Immature natural killer cell (primary cell): ENCODE data around the gene UBAC1. TPM values are rescaled to one million over a fixed set of nuclear protein-coding genes. Genes with fewer than 3 reads are reported as not detected.
"Not testable (repeated sequence)": the region's sequence is repeated elsewhere in the genome, so short reads cannot be mapped to it uniquely, and the experiment has no call there.

Experiments
- DNase-seq, 3 donors: peaks; one replicate each; pipeline ENCODE4 v3.0.0; 2022; ENCODE audit warnings: mixed read lengths in 1 of 3
- H3K27ac Mint-ChIP-seq, 6 donors: one replicate each; pipeline ENCODE4 v1.8.0; 2020; ENCODE audit warnings: mixed read lengths in 6 of 6, mild to moderate bottlenecking in 5 of 6, inconsistent platforms in 4 of 6, moderate library complexity in 3 of 6
- H3K27me3 Mint-ChIP-seq, 3 donors: one replicate each; pipeline ENCODE4 v1.8.0; 2020 to 2021; ENCODE audit warnings: low read depth in 3 of 3, mild to moderate bottlenecking in 3 of 3, mixed read lengths in 3 of 3, moderate library complexity in 3 of 3, inconsistent platforms in 1 of 3
- H3K36me3 Mint-ChIP-seq, 3 donors: one replicate each; pipeline ENCODE4 v1.8.0; 2020; ENCODE audit warnings: mixed read lengths in 3 of 3, inconsistent platforms in 2 of 3, mild to moderate bottlenecking in 2 of 3
- H3K4me1 Mint-ChIP-seq, 2 donors: one replicate each; pipeline ENCODE4 v1.8.0; 2020; ENCODE audit warnings: inconsistent platforms in 2 of 2, mild to moderate bottlenecking in 2 of 2, mixed read lengths in 2 of 2, moderate library complexity in 1 of 2
- H3K4me3 Mint-ChIP-seq, 5 donors: one replicate each; pipeline ENCODE4 v1.8.0; 2020; ENCODE audit warnings: mild to moderate bottlenecking in 5 of 5, mixed read lengths in 5 of 5, inconsistent platforms in 3 of 5, moderate library complexity in 3 of 5
- H3K9me3 Mint-ChIP-seq, 6 donors: one replicate each; pipeline ENCODE4 v1.8.0; 2020; ENCODE audit warnings: mild to moderate bottlenecking in 6 of 6, mixed read lengths in 6 of 6, inconsistent platforms in 4 of 6, moderate library complexity in 3 of 6
- polyA plus RNA-seq, 3 donors: library from polyadenylated mRNA; unstranded; fragments of 300-500 nt; fragmentation: Illumina TruSeq; gene quantifications; one replicate each; pipeline ENCODE4 v1.2.3, GENCODE V29; 2021

Gene UBAC1
- polyA plus RNA-seq, 3 donors from 2014 or later, result 16.4 to 28.3 (median 17.7) TPM

DNA sequence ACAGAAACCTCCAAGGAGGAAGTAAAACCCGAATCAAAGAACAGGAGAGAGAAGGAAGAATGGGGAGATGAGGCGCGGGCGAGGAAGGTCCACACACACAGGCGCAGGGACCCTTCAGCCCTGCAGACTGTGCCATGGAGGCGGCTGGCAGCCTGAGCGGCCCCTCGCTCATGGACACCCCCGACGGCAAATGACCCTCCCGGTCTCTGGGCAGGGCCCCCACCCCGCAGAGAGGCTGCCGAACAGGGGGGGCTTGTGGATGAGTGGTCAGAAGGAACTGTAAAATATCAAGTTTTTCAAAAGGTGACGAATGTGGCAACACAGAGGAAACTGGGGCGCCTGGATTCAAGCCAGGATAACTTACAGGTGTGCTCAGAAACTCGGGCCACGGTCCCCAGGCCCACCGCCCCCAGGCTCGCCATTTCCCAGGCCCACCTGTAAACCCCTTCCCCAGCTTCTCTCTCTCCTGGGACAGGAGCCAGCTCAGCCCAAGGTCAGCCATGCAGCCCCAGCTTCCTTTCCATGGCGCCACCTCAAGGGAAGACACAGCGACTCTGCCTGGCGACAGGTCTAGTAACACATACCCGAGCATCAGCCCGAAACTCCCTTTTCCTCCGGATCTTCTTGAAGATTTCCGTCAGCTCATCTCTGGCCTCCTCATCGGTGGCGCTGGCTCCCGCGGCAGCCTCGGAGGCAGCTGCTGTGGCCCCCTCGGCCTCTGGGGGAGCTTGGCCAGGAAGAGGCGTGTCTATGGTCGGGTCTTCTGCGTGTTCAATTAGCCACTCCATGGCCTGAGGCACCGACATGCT lies 16.5 kb downstream of the UBAC1 start:
- Mint-ChIP-seq H3K27ac (no peak overlapping the region), H3K4me1 (peaks cover 2% of the 10 kb centered on the region in 2 donors), H3K27me3 (peaks cover 7 to 15% (median 11%) of the 10 kb centered on the region in 3 donors), H3K9me3 (peaks cover 0 to under 1% (median 0%) of the 10 kb centered on the region in 6 donors), H3K36me3 (peaks cover 41 to 69% (median 65%) of the 10 kb centered on the region in 3 donors), H3K4me3 (no peak overlapping the region)
- DNase-seq, result no peak

DNA sequence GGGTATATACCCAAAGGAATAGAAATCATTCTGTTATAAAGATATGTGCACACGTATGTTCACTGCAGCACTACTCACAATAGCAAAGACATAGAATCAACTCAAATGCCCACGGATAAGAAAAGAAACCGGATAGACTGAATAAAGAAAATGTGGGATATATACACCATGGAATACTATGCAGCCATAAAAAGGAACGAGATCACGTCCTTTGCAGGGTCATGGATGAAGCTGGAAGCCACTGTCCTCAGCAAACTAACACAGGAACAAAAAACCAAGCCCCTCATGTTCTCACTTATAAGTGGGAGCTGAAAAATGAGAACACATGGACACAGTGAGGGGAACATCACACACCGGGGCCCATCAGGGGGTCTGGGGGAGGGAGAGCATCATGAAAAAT lies 17.6 kb downstream of the UBAC1 start:
- not testable (repeated sequence) for DNase-seq, H3K27ac Mint-ChIP-seq, H3K4me3 Mint-ChIP-seq, H3K9me3 Mint-ChIP-seq
- H3K27me3 Mint-ChIP-seq, result peaks cover 12 to 22% (median 16%) of the 10 kb centered on the region in 3 donors
- H3K4me1 Mint-ChIP-seq, result peaks cover 7 to 11% of the 10 kb centered on the region in 2 donors
- peaks cover 40 to 66% (median 58%) of the 10 kb centered on the region in 3 donors for H3K36me3 Mint-ChIP-seq

DNA sequence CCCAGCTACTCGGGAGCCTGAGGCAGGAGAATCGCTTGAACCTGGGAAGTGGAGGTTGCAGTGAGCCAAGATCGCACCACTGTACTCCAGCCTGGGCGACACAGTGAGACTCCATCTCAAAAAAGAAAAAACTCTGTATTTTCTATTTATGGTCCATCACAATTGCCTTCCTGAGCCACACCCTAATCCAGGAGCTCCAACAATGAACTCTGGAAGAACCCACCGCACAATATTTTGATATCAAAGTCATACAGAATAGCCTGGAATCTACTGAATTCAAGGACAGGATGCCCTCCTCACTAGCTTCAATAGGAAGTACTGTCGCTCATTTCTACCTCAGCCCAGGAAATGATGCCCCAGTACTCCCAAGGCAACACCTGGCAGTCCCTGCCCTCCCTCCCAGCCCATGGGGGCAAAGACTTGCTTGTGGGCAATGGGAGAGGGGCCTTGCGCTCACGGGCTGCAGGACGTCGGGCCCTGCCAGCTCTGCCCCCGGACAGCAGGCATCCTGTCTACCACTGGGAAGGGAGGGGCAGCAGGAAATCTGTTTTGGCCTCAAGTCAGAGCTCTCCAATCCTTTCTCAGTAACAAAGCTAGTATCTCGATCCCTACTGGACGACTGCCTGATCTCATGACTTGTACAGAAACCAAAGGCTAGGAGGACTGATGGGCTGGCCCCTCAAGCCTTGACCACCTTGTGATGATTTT lies 19.7 kb downstream of the UBAC1 start:
- Mint-ChIP-seq H3K36me3 (peaks cover 41 to 60% (median 53%) of the 10 kb centered on the region in 3 donors), H3K27me3 (peaks cover 9 to 29% (median 18%) of the 10 kb centered on the region in 3 donors), H3K9me3 (peaks cover 3 to 7% (median 4%) of the 10 kb centered on the region in 6 donors), H3K4me1 (peaks cover 11 to 16% of the 10 kb centered on the region in 2 donors), H3K27ac (no peak overlapping the region), H3K4me3 (no peak overlapping the region)
- DNase-seq, result no peak

DNA sequence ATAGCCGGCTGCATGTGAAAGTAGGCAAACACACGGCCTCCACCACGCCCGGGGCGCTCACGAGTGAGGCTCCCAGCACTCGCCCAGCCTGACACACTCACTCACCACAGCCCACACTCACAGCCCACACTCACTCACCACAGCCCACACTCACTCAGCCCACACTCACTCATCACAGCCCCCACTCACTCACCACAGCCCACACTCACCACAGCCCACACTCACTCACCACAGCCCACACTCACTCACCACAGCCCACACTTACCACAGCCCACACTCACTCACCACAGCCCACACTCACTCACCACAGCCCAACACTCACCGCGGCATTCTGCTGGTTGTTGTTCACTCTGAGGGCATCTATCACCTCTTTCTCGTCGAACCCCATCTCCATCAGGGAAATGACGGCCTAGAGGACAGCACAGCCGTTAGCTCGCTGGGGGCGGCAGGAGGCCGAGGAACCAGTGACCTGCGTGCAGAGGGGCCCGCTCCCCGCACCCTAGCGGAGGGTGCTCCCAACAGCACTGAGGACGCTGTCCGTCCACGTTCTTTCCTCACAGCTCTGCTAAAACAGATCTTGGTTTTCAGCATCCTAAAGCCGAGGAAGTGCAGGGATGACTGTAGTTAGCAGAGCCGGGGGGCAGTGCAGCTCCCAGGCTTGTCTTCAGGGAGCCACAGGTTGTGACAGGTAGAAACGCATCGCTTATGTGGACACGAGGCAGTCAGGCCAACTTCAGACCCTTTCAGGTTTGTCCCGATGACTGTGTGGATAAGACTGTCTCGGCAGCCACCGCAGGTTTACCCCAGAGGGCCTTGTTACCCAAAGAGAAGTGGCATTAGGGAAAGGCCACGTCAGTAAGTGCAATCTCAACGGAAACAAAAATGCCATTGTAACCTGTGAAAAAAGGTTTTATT lies 21.6 kb downstream of the UBAC1 start:
- H3K9me3 Mint-ChIP-seq, result peaks cover 3 to 7% (median 4%) of the 10 kb centered on the region in 6 donors
- H3K4me1 Mint-ChIP-seq, result peaks cover 11 to 16% of the 10 kb centered on the region in 2 donors
- peak; percentile 71 to 76 (median 75) for DNase-seq
- H3K4me3 Mint-ChIP-seq, result peak overlapping the region; percentile 59 to 92 (median 81)
- H3K27ac Mint-ChIP-seq, result peak overlapping the region; percentile 90 to 100 (median 96)
- peaks cover 9 to 35% (median 18%) of the 10 kb centered on the region in 3 donors for H3K27me3 Mint-ChIP-seq
- peaks cover 27 to 57% (median 48%) of the 10 kb centered on the region in 3 donors for H3K36me3 Mint-ChIP-seq

DNA sequence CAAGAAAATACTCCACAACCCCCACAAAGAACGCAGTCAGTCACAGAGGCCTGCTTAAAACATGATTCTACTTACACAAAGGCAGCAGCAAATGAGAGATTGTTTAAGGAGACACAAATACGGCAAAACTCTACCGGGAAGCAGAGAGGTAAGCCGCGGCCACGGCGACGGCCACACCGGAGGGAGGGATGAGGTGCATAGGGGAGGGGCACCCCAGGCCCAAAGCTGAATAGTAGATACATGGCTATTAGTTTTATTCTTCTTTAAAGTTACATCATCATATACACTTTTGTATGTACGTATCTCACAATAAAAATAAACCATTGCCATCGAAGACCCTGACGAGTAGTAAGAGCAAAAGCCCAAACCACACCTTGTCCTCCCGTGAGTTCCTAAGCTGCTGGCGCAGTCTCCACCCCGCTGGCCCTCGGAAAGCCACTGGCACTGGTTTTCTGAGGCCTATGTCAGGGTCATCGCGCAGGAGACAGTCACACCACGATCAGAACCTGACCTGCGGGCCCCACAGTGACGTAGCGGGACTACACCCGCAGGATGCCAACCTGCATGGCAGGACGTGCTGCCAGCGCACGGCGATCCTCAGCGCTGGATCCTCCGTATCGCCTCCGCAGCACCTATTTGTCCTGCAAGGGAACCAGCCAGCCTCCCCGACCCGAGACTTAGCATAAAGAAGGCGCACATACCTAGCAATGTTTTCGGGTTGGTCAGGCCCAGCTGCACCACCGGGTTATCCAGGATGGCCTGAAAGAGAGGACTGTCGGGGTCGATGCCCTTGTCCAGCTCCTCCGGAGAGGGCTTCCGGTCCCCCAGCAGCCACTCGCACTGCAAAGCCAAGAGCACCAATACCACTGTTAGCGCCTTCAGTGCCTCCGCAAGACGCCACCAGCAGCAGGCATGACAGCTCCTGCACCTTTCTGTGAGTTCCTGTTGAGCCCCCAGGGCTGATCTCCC lies 23.4 kb downstream of the UBAC1 start:
- Mint-ChIP-seq H3K4me3 (no peak overlapping the region), H3K36me3 (peaks cover 26 to 53% (median 43%) of the 10 kb centered on the region in 3 donors), H3K4me1 (peaks cover 11 to 16% of the 10 kb centered on the region in 2 donors), H3K27ac (peak overlapping the region in 3 of 6 donors; percentile 39 to 99 (median 71)), H3K9me3 (peaks cover 3 to 7% (median 4%) of the 10 kb centered on the region in 6 donors), H3K27me3 (peaks cover 9 to 35% (median 18%) of the 10 kb centered on the region in 3 donors)
- no peak for DNase-seq

DNA sequence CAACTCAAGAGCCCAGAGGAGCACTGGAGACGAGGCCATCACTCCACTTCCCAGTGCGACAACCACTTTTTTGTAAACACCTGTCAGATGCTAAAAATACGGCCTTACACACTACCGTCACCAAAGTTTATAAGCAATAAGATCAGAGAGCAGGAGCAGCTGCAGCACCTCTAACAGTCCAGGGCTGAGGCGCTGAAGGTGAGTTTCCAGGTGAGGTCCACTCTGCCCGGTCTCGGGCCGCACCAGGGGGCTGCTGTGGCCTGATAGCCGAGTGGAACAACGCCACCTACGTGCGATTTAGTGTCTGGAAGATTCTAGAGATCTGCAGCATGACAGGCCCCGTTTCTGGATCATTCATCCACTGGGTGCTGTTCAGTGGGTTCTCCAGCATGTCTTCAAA lies 28.1 kb downstream of the UBAC1 start:
- no peak overlapping the region for H3K4me3 Mint-ChIP-seq
- H3K27me3 Mint-ChIP-seq, result peaks cover 0 to 12% (median 4%) of the 10 kb centered on the region in 3 donors
- no peak overlapping the region for H3K27ac Mint-ChIP-seq
- H3K36me3 Mint-ChIP-seq, result peaks cover 24 to 53% (median 30%) of the 10 kb centered on the region in 3 donors
- no peak for DNase-seq
- no peaks in the 10 kb centered on the region for H3K9me3 Mint-ChIP-seq
- H3K4me1 Mint-ChIP-seq, result peaks cover under 1 to 4% of the 10 kb centered on the region in 2 donors

DNA sequence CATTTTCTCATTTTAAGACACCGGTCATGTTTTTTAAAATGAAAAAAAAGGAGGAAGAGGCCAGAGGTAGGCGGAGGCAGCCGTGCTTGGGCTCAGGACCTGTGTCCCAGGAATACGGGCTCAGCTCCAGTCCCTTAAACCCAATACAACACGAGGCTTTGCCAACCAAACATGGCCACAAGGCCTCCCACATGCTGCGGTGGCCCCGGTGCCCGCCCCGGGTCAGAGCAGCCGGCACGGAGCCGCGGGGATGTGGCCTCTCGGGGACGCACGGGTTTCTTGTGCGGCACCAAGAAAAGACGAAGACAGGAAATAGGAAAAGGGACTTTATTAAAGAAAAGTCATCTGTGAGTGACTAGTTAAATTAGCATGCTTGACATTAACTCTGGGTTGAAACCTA lies 28.5 kb downstream of the UBAC1 start:
- Mint-ChIP-seq H3K36me3 (peaks cover 22 to 51% (median 28%) of the 10 kb centered on the region in 3 donors), H3K4me1 (peaks cover 5 to 6% of the 10 kb centered on the region in 2 donors), H3K27ac (no peak overlapping the region), H3K4me3 (no peak overlapping the region), H3K9me3 (no peaks in the 10 kb centered on the region), H3K27me3 (peaks cover 0 to 9% (median 3%) of the 10 kb centered on the region in 3 donors)
- DNase-seq, result no peak

DNA sequence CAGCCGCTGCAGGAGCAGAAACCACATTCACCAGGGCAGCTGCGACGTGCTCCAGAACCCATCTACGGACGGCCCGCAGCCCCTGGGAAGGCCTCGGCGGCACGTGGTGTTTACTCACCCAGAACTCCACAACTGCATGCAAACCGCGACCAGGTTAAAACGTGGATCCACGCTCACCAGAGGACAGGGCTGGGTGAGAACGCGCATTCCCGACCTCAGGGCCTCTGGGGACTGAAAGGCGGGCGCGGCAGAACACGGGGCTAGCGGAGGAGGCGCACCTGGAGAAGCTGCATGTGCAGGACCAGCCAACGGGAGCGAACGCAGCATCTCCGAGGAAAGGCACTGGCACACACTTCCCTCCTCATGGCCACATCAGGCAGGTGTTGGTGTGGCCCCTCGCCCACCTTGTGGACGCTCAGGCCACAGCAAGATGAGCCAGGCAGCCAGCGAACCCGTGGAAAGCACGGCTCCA lies 29.8 kb downstream of the UBAC1 start:
- peaks cover 18 to 46% (median 23%) of the 10 kb centered on the region in 3 donors for H3K36me3 Mint-ChIP-seq

DNA sequence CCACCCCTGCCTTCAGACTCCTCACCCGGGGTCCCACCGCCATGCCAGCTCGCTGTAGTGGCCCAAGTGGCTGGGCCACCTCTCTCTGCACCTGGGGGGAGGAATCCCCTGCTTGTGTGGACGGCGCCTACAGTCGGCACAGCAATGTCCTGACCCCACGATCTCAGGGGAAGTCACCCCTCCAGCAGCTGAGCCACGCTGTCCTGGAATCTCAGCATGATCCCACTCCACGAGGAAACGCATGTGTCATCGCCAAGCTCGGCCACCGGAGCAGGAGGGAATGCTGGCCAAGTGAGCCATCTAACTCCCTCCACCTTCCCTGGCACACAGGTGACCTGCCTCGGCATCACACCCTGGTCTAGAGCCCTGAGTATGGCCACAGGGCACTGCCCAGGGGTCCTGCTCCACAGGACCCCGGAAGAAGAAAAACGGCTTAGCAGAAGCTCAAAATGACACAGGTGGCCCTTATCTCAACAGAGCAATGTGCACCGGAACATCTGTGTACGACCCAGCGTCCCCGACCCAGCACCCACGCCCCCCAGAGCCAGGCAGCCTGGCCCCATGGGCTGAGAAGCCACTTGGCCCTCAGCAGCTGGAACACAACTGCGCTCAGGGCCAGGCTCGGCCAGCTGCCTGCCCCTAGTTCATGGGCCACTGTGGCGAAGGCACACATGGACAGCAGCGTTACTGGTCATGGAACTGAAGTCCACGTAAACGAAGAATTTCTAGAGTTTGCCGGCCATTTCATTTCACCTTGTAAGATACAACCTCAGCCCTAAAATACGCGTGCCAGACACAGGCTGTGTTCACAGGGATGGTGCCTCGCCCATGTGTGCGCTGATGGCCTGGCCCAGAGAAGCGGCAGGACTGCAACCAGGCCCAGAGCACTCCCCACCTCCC lies 30.5 kb downstream of the UBAC1 start:
- H3K9me3 Mint-ChIP-seq, result no peaks in the 10 kb centered on the region
- H3K27me3 Mint-ChIP-seq, result peaks cover 0 to 6% (median 0%) of the 10 kb centered on the region in 3 donors
- peaks cover 7 to 17% of the 10 kb centered on the region in 2 donors for H3K4me1 Mint-ChIP-seq
- no peak for DNase-seq
- H3K27ac Mint-ChIP-seq, result no peak overlapping the region
- H3K4me3 Mint-ChIP-seq, result no peak overlapping the region
- peaks cover 18 to 42% (median 20%) of the 10 kb centered on the region in 3 donors for H3K36me3 Mint-ChIP-seq

More for the DNA sequence above, 29.8 kb downstream of the UBAC1 start:
- no peak overlapping the region for H3K27ac Mint-ChIP-seq
- H3K4me1 Mint-ChIP-seq, result peaks cover 7 to 14% of the 10 kb centered on the region in 2 donors
- no peak overlapping the region for H3K4me3 Mint-ChIP-seq
- no peaks in the 10 kb centered on the region for H3K9me3 Mint-ChIP-seq
- H3K27me3 Mint-ChIP-seq, result peaks cover 0 to 8% (median 0%) of the 10 kb centered on the region in 3 donors
- no peak for DNase-seq

DNA sequence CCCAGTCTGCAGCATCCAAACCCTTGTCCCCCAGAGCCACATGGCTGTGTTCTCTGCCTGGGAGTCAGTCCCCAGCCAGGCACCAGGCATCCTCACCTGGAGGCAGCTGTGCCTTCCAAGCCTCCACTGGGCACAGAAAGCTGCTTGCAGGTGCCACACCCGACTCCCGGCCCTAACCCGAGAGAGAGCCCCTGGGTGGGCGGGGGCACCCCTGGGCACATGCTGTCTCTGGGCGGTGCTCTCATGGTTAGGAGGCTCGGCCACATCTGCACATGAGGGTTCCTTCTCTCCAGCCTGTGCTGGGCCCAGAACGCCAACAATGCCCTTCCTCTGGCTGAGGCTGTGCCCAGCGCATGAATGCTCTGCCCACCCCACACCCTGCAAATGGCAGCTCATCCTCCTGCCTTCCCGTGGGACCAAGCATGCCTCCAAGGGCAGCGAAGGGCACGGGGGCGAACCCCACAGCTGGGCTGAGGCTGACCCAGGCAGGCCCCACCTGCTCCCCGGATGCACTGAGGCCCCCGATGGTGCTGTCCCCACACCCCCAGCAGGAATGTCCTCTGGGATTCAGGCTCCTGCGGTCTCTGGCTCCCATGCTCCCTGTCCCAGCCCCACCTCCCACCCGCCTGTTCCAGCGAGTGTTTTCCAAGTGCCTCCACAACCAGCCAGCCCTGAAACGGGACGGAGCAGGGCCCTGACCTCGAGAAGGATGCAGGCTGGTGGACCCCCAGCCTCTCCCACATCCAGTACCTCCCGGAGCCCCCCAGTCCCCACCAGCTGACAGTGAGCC lies 31.3 kb downstream of the UBAC1 start:
- H3K9me3 Mint-ChIP-seq, result no peaks in the 10 kb centered on the region
- no peak for DNase-seq
- H3K36me3 Mint-ChIP-seq, result peaks cover 15 to 34% (median 16%) of the 10 kb centered on the region in 3 donors
- H3K4me3 Mint-ChIP-seq, result no peak overlapping the region
- H3K27ac Mint-ChIP-seq, result no peak overlapping the region
- H3K27me3 Mint-ChIP-seq, result peaks cover 0 to 5% (median 0%) of the 10 kb centered on the region in 3 donors
- H3K4me1 Mint-ChIP-seq, result peaks cover 7 to 17% of the 10 kb centered on the region in 2 donors
